ENCODE data around the gene RPS6KA5. TPM values are rescaled to one million over a fixed set of nuclear protein-coding genes. Genes with fewer than 3 reads are reported as not detected.
A peak's percentile ranks its signal among the peaks of the same experiment; 100 is the strongest.
"Not testable (repeated sequence)": the region's sequence is repeated elsewhere in the genome, so short reads cannot be mapped to it uniquely, and the experiment has no call there.

Gene RPS6KA5
- total RNA-seq = 11.3 TPM
- long read RNA-seq, full-length matches to known transcripts = 19 of 25 reads
- long read RNA-seq, partial matches to known transcripts = 2 of 25 reads
- long read RNA-seq, other reads (novel, unspliced or antisense) = 4 of 25 reads

- Histone ChIP-seq H3K9me3 (no peaks in the 10 kb centered on the region), H3K27ac (peak within 1 kb of the TSS; percentile 96), H3K4me1 (peaks cover 34% of the 10 kb centered on the region), H3K27me3 (ENCODE audit: low read depth) (no peaks in the 10 kb centered on the region), H3K36me3 (no peaks in the 10 kb centered on the region), H3K4me3 (peak within 1 kb of the TSS; percentile 68)
- ATAC-seq (peak; percentile 97 to 98), DNase-seq (peak; percentile 100)
- TF ChIP-seq CTCF (IDR thresholded peaks at IDR 0.05) = peak; percentile 25
- intact Hi-C loops (cut with DNase I) = no loop called here
These were observed at the start of gene RPS6KA5 for GRCh38 chr14:91060351-91061055. RPS6KA5 (minus strand) TSS chr14:91060641; CDS start chr14:91060434, 207 bp downstream.

- DNase-seq (peak; percentile 53), ATAC-seq (no peak)
- Histone ChIP-seq H3K27me3 (ENCODE audit: low read depth) (no peaks in the 10 kb centered on the region), H3K4me1 (peaks cover 24% of the 10 kb centered on the region), H3K4me3 (no peak overlapping the region), H3K36me3 (no peaks in the 10 kb centered on the region), H3K27ac (no peak overlapping the region), H3K9me3 (no peaks in the 10 kb centered on the region)
- intact Hi-C loops (cut with DNase I) = no loop called here
- TF ChIP-seq CTCF (IDR thresholded peaks at IDR 0.05) = no peak
These were observed 48.6 kb upstream of the RPS6KA5 start for GRCh38 chr14:91108941-91109611.

GRCh38 chr14:91103116-91103515 is 42.7 kb upstream of the RPS6KA5 start:
- intact Hi-C loops (cut with DNase I) = no loop called here
- H3K4me3 ChIP-seq = no peak overlapping the region
- ATAC-seq = no peak
- no peak overlapping the region for H3K27ac ChIP-seq
- H3K9me3 ChIP-seq = no peaks in the 10 kb centered on the region
- no peaks in the 10 kb centered on the region for H3K27me3 ChIP-seq (ENCODE audit: low read depth)
- DNase-seq = no peak
- no peaks in the 10 kb centered on the region for H3K36me3 ChIP-seq
- H3K4me1 ChIP-seq = no peaks in the 10 kb centered on the region
- no peak for TF ChIP-seq CTCF (IDR thresholded peaks at IDR 0.05)

GRCh38 chr14:91100102-91100501 is 39.7 kb upstream of the RPS6KA5 start:
- H3K9me3 ChIP-seq = no peaks in the 10 kb centered on the region
- TF ChIP-seq CTCF (IDR thresholded peaks at IDR 0.05) = no peak
- no peak for ATAC-seq
- no peaks in the 10 kb centered on the region for H3K4me1 ChIP-seq
- no peaks in the 10 kb centered on the region for H3K27me3 ChIP-seq (ENCODE audit: low read depth)
- H3K36me3 ChIP-seq = no peaks in the 10 kb centered on the region
- no peak overlapping the region for H3K4me3 ChIP-seq
- DNase-seq = no peak
- no peak overlapping the region for H3K27ac ChIP-seq
- intact Hi-C loops (cut with DNase I) = no loop called here

GRCh38 chr14:91098591-91098990 is 38.1 kb upstream of the RPS6KA5 start:
- no peak for TF ChIP-seq CTCF (IDR thresholded peaks at IDR 0.05)
- no peak for DNase-seq
- H3K4me3 ChIP-seq = no peak overlapping the region
- no peak for ATAC-seq
- H3K27ac ChIP-seq = no peak overlapping the region
- H3K27me3 ChIP-seq (ENCODE audit: low read depth) = no peaks in the 10 kb centered on the region
- no peaks in the 10 kb centered on the region for H3K4me1 ChIP-seq
- intact Hi-C loops (cut with DNase I) = no loop called here
- no peaks in the 10 kb centered on the region for H3K36me3 ChIP-seq
- no peaks in the 10 kb centered on the region for H3K9me3 ChIP-seq

- intact Hi-C loops (cut with DNase I); H3K4me1 ChIP-seq; H3K27ac ChIP-seq; H3K36me3 ChIP-seq; DNase-seq; H3K27me3 ChIP-seq (ENCODE audit: low read depth); H3K9me3 ChIP-seq; ATAC-seq; H3K4me3 ChIP-seq: not testable (repeated sequence)
These were observed 37.2 kb upstream of the RPS6KA5 start for GRCh38 chr14:91097657-91098056.
